H1 (cell line): Measurements from ENCODE around the gene POLR3A. TPM values are rescaled to one million over a fixed set of nuclear protein-coding genes. Genes with fewer than 3 reads are reported as not detected.

Experiments used
- CTCF ChIA-PET: fragments of 300-600 bp; sonication (Branson Sonifier 250); formaldehyde crosslinking; loops from one replicate; lab custom pipeline; 2021; ENCODE audit not compliant: partially characterized antibody; lab: Charles Lee
- POLR2A ChIA-PET: fragments of 300-600 bp; sonication (Branson Sonifier 250); formaldehyde crosslinking; loops from one replicate; lab custom pipeline; 2021; ENCODE audit warnings: inconsistent platforms; ENCODE audit not compliant: partially characterized antibody; lab: Charles Lee
- DNase-seq, 2 experiments: peaks; one replicate each; pipeline versions ENCODE4 v3.0.0 to v3.0.0-alpha.2; 2010 to 2022; ENCODE audit warnings: low spot score in 2 of 2, low read depth in 1 of 2, mixed read lengths in 1 of 2
- FAIRE-seq: peaks from 2 replicates; lab custom pipeline; 2011; peaks lifted over from hg19 to GRCh38; lab: Jason Lieb, UNC
- H2AFZ ChIP-seq: 2 replicates; pipeline ENCODE4 v1.8.1; 2012; ENCODE audit warnings: low read length, inconsistent platforms
- H2AK5ac ChIP-seq: 2 replicates; pipeline ENCODE4 v1.6.1; 2013; ENCODE audit warnings: low read depth, low read length
- H2BK120ac ChIP-seq: replicated peaks from 2 replicates; pipeline ENCODE3; 2013; ENCODE audit warnings: low read depth, low read length, inconsistent platforms
- H2BK12ac ChIP-seq: 2 replicates; pipeline ENCODE4 v1.6.1; 2013; ENCODE audit warnings: low read depth, low read length
- H2BK15ac ChIP-seq: 2 replicates; pipeline ENCODE4 v1.6.1; 2013; ENCODE audit warnings: low read length
- H2BK20ac ChIP-seq: 2 replicates; pipeline ENCODE4 v1.6.1; 2013; ENCODE audit warnings: low read length
- H2BK5ac ChIP-seq: 2 replicates; pipeline ENCODE4 v1.6.1; 2013; ENCODE audit warnings: low read depth, low read length
- H3K14ac ChIP-seq: 2 replicates; pipeline ENCODE4 v1.6.1; 2013; ENCODE audit warnings: inconsistent platforms; ENCODE audit not compliant: insufficient read length
- H3K18ac ChIP-seq: 2 replicates; pipeline ENCODE4 v1.6.1; 2013; ENCODE audit warnings: low read length; ENCODE audit errors: extremely low read depth
- H3K23ac ChIP-seq: 2 replicates; pipeline ENCODE4 v1.6.1; 2013; ENCODE audit warnings: inconsistent platforms; ENCODE audit not compliant: insufficient read length
- H3K23me2 ChIP-seq: 2 replicates; pipeline ENCODE4 v1.6.1; 2013; ENCODE audit warnings: low read depth, low read length
- H3K27ac ChIP-seq: 2 replicates; pipeline ENCODE4 v1.6.1; 2011; ENCODE audit warnings: low read depth, low read length, inconsistent platforms
- H3K27me3 ChIP-seq, 4 experiments: replicated peaks in 1 of 4; 1 replicate in 1 of 4; 2 replicates in 3 of 4; pipeline versions ENCODE4 v1.6.1 to v1.8.1; 2011 to 2013; ENCODE audit warnings: low read length in 3 of 4, mild to moderate bottlenecking in 3 of 4, inconsistent platforms in 2 of 4, mixed read lengths in 2 of 4, moderate library complexity in 1 of 4; ENCODE audit not compliant: control insufficient read depth in 3 of 4, insufficient read depth in 3 of 4; ENCODE audit errors: extremely low read depth in 1 of 4
- H3K36me3 ChIP-seq, 4 experiments: 2 replicates each; pipeline versions ENCODE4 v1.6.1 to v1.8.1; 2011 to 2013; ENCODE audit warnings: mild to moderate bottlenecking in 4 of 4, low read length in 3 of 4, moderate library complexity in 2 of 4, control low read depth in 1 of 4, inconsistent platforms in 1 of 4; ENCODE audit not compliant: insufficient read depth in 4 of 4, control insufficient read depth in 2 of 4
- H3K4ac ChIP-seq: replicated peaks from 2 replicates; pipeline ENCODE3; 2013; ENCODE audit warnings: low read length, low read depth, mixed read lengths, inconsistent platforms; ENCODE audit not compliant: insufficient read length
- H3K4me1 ChIP-seq, 4 experiments: replicated peaks in 1 of 4; 1 replicate in 1 of 4; 2 replicates in 3 of 4; pipeline versions ENCODE4 v1.6.1 to v1.8.1; 2011 to 2013; ENCODE audit warnings: low read length in 3 of 4, inconsistent platforms in 2 of 4, mixed read lengths in 1 of 4; ENCODE audit not compliant: insufficient read depth in 4 of 4, control insufficient read depth in 3 of 4
- H3K4me2 ChIP-seq, 2 experiments: 2 replicates each; pipeline versions ENCODE4 v1.6.1 to v1.8.1; 2011 to 2013; ENCODE audit warnings: low read depth in 2 of 2, low read length in 2 of 2, control low read depth in 1 of 2, inconsistent platforms in 1 of 2, mild to moderate bottlenecking in 1 of 2; ENCODE audit not compliant: insufficient read depth in 1 of 2
- H3K4me3 ChIP-seq, 4 experiments: fragments of 200-600, 300-600 bp in 1 of 4; sonication (generic), shearing (Covaris generic), sonication (Bioruptor Twin) in 1 of 4; 2 replicates each; pipeline versions ENCODE4 v1.5.1 to v1.8.1; 2011 to 2016; ENCODE audit warnings: low read length in 4 of 4, low read depth in 3 of 4, control low read depth in 2 of 4, inconsistent platforms in 2 of 4, mild to moderate bottlenecking in 2 of 4, mixed read lengths in 1 of 4, moderate library complexity in 1 of 4; ENCODE audit not compliant: insufficient read depth in 2 of 4; ENCODE audit errors: extremely low read depth in 1 of 4
- H3K56ac ChIP-seq: replicated peaks from 2 replicates; pipeline ENCODE3; 2013; ENCODE audit warnings: low read depth, mild to moderate bottlenecking, mixed read lengths, low read length, inconsistent platforms; ENCODE audit not compliant: insufficient read length
- H3K79me1 ChIP-seq: 2 replicates; pipeline ENCODE4 v1.6.1; 2013; ENCODE audit warnings: low read depth, low read length, control low read depth
- H3K79me2 ChIP-seq, 2 experiments: 2 replicates each; pipeline versions ENCODE4 v1.6.1 to v1.8.1; 2012 to 2013; ENCODE audit warnings: low read length in 2 of 2, mild to moderate bottlenecking in 2 of 2, inconsistent platforms in 1 of 2; ENCODE audit not compliant: insufficient read depth in 2 of 2, control insufficient read depth in 1 of 2
- H3K9ac ChIP-seq, 4 experiments: replicated peaks in 1 of 4; 1 replicate in 1 of 4; 2 replicates in 3 of 4; pipeline versions ENCODE4 v1.6.1 to v1.8.1; 2011 to 2013; ENCODE audit warnings: low read depth in 3 of 4, low read length in 3 of 4, control low read depth in 2 of 4, mild to moderate bottlenecking in 2 of 4, moderate library complexity in 2 of 4, inconsistent platforms in 1 of 4; ENCODE audit errors: extremely low read depth in 1 of 4
- H3K9me3 ChIP-seq, 2 experiments: 2 replicates each; pipeline versions ENCODE4 v1.6.1 to v1.8.1; 2012 to 2013; ENCODE audit warnings: mild to moderate bottlenecking in 2 of 2, moderate library complexity in 2 of 2, control low read depth in 1 of 2, inconsistent platforms in 1 of 2, low read depth in 1 of 2, low read length in 1 of 2, mixed read lengths in 1 of 2; ENCODE audit not compliant: insufficient read depth in 2 of 2
- H4K20me1 ChIP-seq, 2 experiments: replicated peaks in 1 of 2; 2 replicates each; pipeline versions ENCODE3 to v1.8.1; 2011 to 2013; ENCODE audit warnings: inconsistent platforms in 2 of 2, low read length in 2 of 2, mild to moderate bottlenecking in 1 of 2; ENCODE audit not compliant: insufficient read depth in 2 of 2, control insufficient read depth in 1 of 2
- H4K5ac ChIP-seq: 2 replicates; pipeline ENCODE4 v1.6.1; 2013; ENCODE audit warnings: low read length, low read depth, mixed read lengths, inconsistent platforms; ENCODE audit not compliant: insufficient read length
- H4K8ac ChIP-seq: 2 replicates; pipeline ENCODE4 v1.8.0; 2013; ENCODE audit warnings: mild to moderate bottlenecking, moderate library complexity, low read length, inconsistent platforms; ENCODE audit not compliant: insufficient read depth; ENCODE audit errors: extremely low read depth
- H4K91ac ChIP-seq: replicated peaks from 2 replicates; pipeline ENCODE3; 2013; ENCODE audit warnings: low read length, mixed read lengths, inconsistent platforms; ENCODE audit not compliant: insufficient read length
- ASH2L ChIP-seq: fragments of 200-600, 300-600 bp; sonication (generic); IDR thresholded peaks from one replicate; pipeline ENCODE4 v1.7.1; 2017; ENCODE audit warnings: low read length
- BACH1 ChIP-seq: IDR thresholded peaks from 2 replicates; pipeline ENCODE4 v1.6.1; 2012; ENCODE audit warnings: low read length, improper control_type of control experiment
- CHD2 ChIP-seq: IDR thresholded peaks from 2 replicates; pipeline ENCODE4 v1.6.1; 2012; ENCODE audit warnings: low read length, improper control_type of control experiment
- GABPA ChIP-seq: IDR thresholded peaks from 2 replicates; pipeline ENCODE4 v1.6.1; 2011; ENCODE audit warnings: mild to moderate bottlenecking, low read length, moderate library complexity, borderline replicate concordance; ENCODE audit not compliant: insufficient read depth
- KDM1A ChIP-seq: fragments of 200-600, 300-600 bp; sonication (generic); IDR thresholded peaks from 2 replicates; pipeline ENCODE4 v1.7.1; 2016; ENCODE audit warnings: mild to moderate bottlenecking, low read length, borderline replicate concordance
- PHF8 ChIP-seq: fragments of 200-600 bp; sonication (generic); conservative IDR thresholded peaks from 2 replicates; pipeline ENCODE4 v1.7.1; 2012; ENCODE audit warnings: low read depth, mild to moderate bottlenecking, inconsistent platforms, low read length, moderate library complexity
- RBBP5 ChIP-seq: IDR thresholded peaks from 2 replicates; pipeline ENCODE4 v1.7.1; 2012; ENCODE audit warnings: low read depth, mild to moderate bottlenecking, inconsistent platforms, low read length, moderate library complexity, borderline replicate concordance
- SIX5 ChIP-seq: IDR thresholded peaks from 2 replicates; pipeline ENCODE4 v1.6.1; 2011; ENCODE audit warnings: mild to moderate bottlenecking, low read depth, low read length
- WGBS, 2 experiments: shearing (Covaris generic) in 1 of 2; methylation state at CpG; one replicate each; pipeline versions ENCODE4 v1.1.6 to v1.1.7; 2013 to 2015; ENCODE audit warnings: low lambda C conversion rate in 2 of 2, mixed read lengths in 2 of 2, inconsistent platforms in 1 of 2, low coverage in 1 of 2, missing lambda C conversion rate in 1 of 2; ENCODE audit not compliant: insufficient replicate concordance in 2 of 2, insufficient coverage in 1 of 2, insufficient read length in 1 of 2; ENCODE audit errors: extremely low coverage in 1 of 2, missing lambda C conversion rate in 1 of 2; 5-methylcytosine and 5-hydroxymethylcytosine counted together
- polyA plus RNA-seq, 7 experiments: library from polyadenylated mRNA; depleted of rRNA in 3 of 7; stranded (reverse) in 5 of 7; unstranded in 2 of 7; fragments of >200 nt in 5 of 7; fragments of 200-250 nt in 2 of 7; gene quantifications; 1 replicate in 5 of 7; 2 replicates in 1 of 7; 4 replicates in 1 of 7; pipeline versions ENCODE4 v1.2.1 to v1.2.3, GENCODE V29; 2011 to 2013; ENCODE audit warnings: missing spikeins in 2 of 7, mixed read lengths in 2 of 7
- total RNA-seq: library from RNA; stranded (reverse); fragmentation: NEBNext Ultra II Directional; extraction: Animal tissue kit (Norgen Biotek cat#: 25700); gene quantifications from 2 replicates; pipeline ENCODE4 v1.2.1, GENCODE V29; 2021
- TF ChIP-seq, protein P1 (sequence below): IDR thresholded peaks from 2 replicates; pipeline ENCODE4 v1.6.1; 2011; ENCODE audit warnings: low read depth, mild to moderate bottlenecking, low read length; ENCODE audit not compliant: insufficient read depth
- TF ChIP-seq, protein P2 (sequence below), 3 experiments: IDR thresholded peaks; 1 replicate in 2 of 3; 2 replicates in 1 of 3; pipeline versions ENCODE4 v1.5.1 to v1.6.1; 2011; ENCODE audit warnings: low read length in 3 of 3, mild to moderate bottlenecking in 3 of 3, inconsistent platforms in 2 of 3, low read depth in 1 of 3, moderate library complexity in 1 of 3; ENCODE audit not compliant: insufficient read depth in 1 of 3; ENCODE audit errors: control extremely low read depth in 1 of 3

POLR3A gene
- total and polyA plus RNA-seq, 2 of the 8 experiments (the other 6 are each of a cell fraction or from before 2014, with no cell fraction given), result 11.3 to 38.6 TPM

DNA sequence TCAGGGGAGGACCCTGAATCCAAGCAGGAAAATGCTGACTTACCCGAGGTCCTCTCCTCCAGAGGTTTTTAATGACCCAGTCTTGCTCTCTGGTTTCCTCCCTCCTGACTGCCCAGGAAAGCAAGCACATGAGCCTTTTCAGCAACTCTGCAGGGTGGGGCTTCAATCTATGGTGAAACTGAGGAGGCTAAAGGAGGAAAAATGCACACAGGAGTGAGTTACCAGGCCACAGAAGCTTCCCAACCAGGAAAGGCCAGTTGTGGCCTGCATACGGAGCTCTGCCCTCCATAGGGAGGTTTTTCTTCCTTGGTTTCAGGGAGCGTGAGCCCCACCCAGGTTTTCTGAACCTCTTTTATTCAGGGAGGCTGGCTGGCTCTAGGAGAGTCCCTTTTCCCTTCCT, 88.7 kb downstream of the POLR3A start:
- Histone ChIP-seq H3K18ac (no peak overlapping the region), H3K9me3 (no peaks in the 10 kb centered on the region), H3K36me3 (no peaks in the 10 kb centered on the region), H2AK5ac (no peak overlapping the region), H4K20me1 (no peaks in the 10 kb centered on the region), H3K79me2 (no peaks in the 10 kb centered on the region), H4K8ac (no peak overlapping the region), H3K23me2 (no peaks in the 10 kb centered on the region), H2BK120ac (no peak overlapping the region), H3K4me2 (no peak overlapping the region), H3K4me1 (peaks cover 0 to 8% (median 2%) of the 10 kb centered on the region in 4 experiments; a peak in 4 of 7 replicates), H3K9ac (no peak overlapping the region), H2BK5ac (no peak overlapping the region), H3K14ac (no peak overlapping the region), H3K4ac (no peak overlapping the region), H2BK15ac (no peak overlapping the region), H3K4me3 (no peak overlapping the region), H3K79me1 (no peaks in the 10 kb centered on the region), H4K5ac (no peak overlapping the region), H3K56ac (no peak overlapping the region), H2AFZ (no peak overlapping the region), H2BK20ac (no peak overlapping the region), H3K27me3 (no peaks in the 10 kb centered on the region), H4K91ac (no peak overlapping the region), H3K27ac (no peak overlapping the region), H2BK12ac (no peak overlapping the region), H3K23ac (no peak overlapping the region)
- ChIA-PET POLR2A (interaction anchor here (1.3 to 2.4 kb wide), 5 partner anchors 8 to 34 kb away, joined by 3 to 8 read pairs (median 6); partner anchors contain the start of gene DLG5), CTCF (interaction anchor here (1.1 to 4.5 kb wide), 5 partner anchors 12 to 75 kb away, joined by 3 to 16 read pairs (median 4); no protein-coding TSS in a partner anchor)
- WGBS, 2 experiments, result 87% methylated on average over 3 of the region's 3 CpGs; no CpG with 5 or more reads in 1 of the 2 experiments
- no peak for TF ChIP-seq SIX5
- TF ChIP-seq CHD2, result no peak
- TF ChIP-seq, protein P1, sequence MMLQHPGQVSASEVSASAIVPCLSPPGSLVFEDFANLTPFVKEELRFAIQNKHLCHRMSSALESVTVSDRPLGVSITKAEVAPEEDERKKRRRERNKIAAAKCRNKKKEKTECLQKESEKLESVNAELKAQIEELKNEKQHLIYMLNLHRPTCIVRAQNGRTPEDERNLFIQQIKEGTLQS, result no peak
- no peak for TF ChIP-seq GABPA
- TF ChIP-seq PHF8, result no peak
- TF ChIP-seq ASH2L, result no peak
- no peak for TF ChIP-seq KDM1A
- no peak for TF ChIP-seq RBBP5
- no peak for TF ChIP-seq BACH1
- TF ChIP-seq, protein P2, sequence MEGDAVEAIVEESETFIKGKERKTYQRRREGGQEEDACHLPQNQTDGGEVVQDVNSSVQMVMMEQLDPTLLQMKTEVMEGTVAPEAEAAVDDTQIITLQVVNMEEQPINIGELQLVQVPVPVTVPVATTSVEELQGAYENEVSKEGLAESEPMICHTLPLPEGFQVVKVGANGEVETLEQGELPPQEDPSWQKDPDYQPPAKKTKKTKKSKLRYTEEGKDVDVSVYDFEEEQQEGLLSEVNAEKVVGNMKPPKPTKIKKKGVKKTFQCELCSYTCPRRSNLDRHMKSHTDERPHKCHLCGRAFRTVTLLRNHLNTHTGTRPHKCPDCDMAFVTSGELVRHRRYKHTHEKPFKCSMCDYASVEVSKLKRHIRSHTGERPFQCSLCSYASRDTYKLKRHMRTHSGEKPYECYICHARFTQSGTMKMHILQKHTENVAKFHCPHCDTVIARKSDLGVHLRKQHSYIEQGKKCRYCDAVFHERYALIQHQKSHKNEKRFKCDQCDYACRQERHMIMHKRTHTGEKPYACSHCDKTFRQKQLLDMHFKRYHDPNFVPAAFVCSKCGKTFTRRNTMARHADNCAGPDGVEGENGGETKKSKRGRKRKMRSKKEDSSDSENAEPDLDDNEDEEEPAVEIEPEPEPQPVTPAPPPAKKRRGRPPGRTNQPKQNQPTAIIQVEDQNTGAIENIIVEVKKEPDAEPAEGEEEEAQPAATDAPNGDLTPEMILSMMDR (IDR thresholded peaks at IDR 0.05; ENCODE audit: control extremely low read depth in 1 of 3, insufficient read depth in 1 of 3, low read depth in 1 of 3, low read length in 3 of 3), result no peak
- no peak for FAIRE-seq
- no peak for DNase-seq
